GM21526 (cell line): Measurements from ENCODE around the gene RARG.
A peak's percentile ranks its signal among the peaks of the same experiment; 100 is the strongest.

Source experiments
- ATAC-seq: cut with Tn5 transposase; IDR thresholded peaks from one replicate; pipeline ENCODE4 v1.9.1; 2021; ENCODE audit warnings: moderate library complexity; ENCODE audit not compliant: unreplicated experiment, low FRiP score

RARG gene

DNA sequence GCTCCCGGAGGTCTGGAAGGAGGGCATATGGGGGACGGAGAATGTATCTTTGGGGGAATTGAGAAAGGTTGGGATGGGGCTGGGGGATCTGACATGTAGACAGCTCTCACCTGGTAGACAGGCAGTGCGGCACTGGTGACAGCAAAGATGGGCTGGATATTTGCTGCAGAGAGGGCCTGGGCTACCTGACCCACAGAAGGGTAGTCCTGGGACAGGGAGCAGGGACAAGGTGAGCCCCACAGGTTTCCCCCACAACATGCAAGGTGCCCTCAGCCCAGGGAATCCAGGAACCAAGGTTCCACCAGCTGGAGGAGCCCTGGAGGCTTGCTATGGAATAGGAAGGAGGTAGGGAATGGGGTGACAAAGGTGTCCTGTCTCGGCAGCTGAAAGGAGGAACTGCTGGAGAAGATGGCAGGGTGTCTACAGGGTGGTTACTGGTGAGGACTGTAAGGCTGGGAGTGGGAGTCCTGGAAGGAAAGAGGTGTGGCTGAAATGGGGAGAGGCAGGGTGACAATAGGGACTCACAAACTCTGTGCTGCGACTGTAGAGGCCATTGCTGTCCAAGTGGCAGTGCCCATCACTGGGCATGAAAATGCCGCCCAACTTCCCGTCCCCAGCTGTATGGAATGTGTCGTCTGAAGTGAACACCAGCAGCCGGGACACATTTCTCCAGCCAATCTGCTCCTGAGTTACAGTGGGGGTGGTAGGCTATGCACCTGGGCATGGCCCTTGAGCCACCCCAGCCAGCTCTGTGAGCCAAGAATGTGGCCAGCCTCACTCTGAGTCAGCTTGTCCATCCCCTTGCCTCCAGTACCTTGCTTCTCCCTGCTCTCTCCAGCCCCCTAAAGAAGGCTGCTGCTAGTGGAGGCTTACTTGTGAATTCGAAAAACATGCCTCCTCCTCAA lies 36.2 kb downstream of the RARG start:
- ATAC-seq = no peak

DNA sequence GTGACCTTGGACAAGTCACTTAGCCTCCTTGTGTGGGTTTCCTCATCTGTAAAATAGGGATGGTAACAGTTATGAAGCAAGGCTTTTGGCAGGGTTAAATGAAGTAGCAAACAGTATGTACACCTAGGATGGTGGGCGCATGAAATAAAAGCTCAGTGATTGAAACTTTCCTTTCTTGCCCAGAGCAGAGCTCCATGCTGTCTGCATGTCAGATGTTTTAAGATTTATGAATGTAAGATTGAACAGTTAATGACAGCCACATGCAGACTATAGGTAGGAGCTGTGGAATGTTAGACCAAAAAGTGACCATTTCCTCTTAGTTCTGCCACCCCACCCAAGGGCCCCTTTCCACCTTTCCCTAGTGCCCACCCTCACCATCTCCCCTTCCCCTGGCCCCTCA lies 37.0 kb downstream of the RARG start:
- ATAC-seq = no peak

DNA sequence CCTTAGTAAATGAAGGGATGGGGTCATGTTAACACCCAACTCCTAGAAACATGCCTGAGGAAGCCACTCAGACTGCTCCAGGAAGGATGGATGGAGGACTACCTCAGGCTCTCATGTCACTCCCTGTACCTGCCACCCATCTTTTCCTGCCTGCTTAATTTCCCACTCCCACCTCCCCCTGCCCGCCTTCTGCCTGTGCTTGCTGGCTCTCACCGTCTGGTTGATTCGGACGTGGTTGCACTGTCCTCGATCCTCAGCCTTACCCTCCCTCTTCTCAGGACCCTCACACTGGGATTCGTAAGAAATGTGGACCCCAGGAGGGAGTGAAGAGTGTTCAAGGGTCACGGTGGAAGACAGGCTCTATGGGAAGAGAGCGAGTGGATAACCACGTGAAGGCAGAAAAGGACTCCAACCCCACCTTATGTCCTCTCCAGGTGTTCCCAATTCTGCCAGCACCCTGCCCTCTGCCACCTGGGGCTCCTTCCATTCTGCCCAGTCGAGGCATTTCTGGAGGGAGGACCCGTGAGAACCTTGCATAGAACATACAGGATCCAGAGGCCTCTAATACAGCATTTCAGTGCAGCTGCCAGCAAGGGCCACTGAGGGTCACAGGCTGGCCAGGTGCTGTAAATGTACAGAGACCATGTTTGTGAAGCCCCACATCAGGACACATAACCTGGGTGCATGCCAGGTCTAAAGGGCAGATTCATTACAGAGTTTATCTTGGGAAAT lies 37.9 kb downstream of the RARG start:
- no peak for ATAC-seq

DNA sequence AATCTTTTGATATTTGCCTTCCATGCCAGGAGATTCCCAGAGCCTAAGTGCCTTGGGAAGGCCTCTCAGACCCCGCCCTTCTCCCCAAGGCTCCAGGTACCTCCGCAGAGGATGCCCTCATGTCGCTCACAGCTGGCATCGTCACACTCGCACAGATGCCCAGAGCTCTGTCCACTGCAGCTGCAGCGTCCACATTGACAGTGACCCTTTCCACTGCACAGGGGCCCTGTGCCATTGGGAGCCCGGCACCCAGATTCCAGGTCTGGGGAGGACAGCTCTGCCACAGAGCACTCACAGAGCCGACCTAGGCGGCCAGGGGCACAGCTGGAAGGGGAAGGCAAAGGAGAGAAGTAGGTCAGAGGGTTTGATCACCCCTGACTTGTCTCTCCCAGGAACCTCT lies 39.0 kb downstream of the RARG start:
- no peak for ATAC-seq

DNA sequence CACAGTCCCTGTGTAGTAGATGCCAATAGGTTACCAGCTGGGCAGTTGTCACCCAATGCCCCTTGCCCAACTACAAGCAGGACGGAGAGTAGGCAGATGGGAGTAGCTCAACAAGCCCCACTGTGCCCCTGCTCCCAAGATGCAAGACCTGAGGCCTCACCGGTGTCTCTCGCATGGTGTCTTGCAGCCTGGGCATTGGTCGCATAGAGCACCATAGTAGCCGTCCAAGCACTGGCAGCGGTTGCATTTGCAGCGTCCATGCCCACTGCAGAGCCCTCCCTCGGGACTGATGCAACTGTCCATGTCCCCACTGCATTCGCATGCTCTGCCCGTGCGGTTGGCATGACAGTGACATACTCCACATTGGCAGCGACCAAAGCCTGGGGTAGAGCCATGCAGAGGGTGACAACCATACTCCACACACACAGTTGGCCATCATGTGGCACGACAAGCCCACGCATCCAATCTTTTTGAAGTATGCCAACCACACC lies 39.4 kb downstream of the RARG start:
- no peak for ATAC-seq

DNA sequence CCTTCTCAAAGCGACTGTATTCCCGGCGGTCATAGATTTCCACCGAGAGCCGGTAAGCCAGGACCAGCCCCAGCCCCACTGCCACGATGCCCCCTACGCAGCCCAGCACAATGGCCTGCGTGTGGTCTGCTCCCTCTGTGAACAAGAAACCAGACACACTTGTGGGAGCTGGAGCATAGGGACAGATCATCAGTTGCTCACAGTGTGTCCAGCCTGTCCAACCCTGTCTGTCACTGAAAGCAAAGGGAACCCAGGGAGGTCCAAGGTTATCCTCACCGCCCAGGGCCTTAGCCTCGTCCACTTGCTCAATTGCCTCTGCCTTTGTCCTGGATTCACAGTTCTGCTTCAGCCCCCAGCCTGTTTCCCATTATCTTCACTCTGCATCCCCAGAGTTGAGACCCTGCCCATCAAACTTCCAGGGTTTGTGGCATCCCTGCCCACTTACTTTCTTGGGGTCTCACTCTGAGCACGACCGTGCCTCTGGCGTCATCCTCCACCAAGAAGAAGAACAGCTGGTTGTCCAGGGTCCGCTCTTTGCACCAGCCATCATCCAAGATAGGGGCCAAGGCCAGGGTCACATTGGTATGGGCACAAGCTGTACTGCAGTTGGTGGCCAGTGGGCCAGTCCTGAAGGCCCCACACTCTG lies 40.0 kb downstream of the RARG start:
- ATAC-seq = no peak

DNA sequence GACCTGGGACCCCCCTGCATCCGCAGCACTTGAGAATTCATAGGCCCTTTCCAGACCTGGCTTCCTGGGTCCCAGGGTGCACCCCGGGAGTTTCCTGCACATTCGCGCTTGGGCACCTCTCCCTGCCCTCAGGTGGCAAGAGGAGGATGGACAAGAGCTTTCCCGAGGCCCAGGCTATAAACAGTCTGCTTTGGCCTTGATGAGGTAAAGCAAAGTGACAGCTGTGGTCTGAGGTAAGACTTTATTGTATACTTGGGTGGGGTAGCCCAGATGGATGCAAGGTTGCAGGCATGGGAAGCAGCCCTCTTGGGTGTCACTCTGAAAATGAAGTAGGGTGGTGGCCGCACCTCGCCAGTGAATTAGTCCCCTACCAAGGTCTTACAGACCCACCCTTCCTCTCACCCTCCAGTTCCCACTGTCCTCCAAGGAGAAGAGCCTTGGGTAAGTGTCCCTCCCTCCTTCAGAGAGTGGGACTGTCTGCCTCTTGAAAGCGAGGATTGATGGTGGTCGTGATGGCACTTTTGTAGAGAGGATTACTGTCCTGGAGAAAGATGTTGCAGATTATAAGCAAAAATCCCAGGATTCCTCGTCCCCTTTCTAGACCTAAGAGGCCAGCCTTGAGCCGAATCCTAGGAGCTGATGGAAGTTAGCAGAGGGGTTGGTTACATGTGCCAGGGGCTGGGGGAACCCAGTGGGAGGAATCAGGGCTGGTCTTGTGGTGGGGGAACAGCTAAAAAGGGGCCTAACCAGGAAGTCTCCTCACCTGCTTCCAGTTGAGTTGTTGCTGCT lies 40.7 kb downstream of the RARG start:
- no peak for ATAC-seq

DNA sequence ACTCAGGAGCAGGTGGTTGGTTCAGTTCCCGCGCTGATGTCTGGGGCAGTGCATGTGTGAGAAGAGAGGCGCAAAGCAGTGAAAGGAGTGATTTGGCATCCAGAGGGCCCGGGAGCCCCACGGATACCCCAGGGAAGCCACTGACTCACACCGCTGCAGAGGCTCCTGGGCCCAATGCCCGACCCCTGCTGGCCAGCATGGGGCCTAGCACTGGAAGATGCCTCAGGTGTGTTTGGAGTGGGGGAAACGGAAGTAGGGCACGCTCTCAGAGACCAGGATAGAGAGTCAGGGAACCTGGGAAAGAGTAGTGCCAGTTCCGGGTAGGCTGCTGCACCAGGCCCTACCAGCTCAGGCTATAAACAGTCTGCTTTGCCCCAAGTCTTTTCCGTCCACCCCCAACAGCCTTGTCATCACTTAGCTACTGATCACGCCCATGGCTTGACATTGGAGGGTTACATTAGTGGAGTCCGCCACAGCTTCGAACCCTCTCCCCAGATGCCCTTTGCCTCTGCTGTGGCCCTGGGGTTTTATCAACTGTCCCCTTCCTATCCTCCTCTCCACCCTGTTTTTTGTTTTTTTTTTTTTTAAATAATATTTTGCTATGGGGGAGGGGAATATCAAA lies 41.8 kb downstream of the RARG start:
- no peak for ATAC-seq

DNA sequence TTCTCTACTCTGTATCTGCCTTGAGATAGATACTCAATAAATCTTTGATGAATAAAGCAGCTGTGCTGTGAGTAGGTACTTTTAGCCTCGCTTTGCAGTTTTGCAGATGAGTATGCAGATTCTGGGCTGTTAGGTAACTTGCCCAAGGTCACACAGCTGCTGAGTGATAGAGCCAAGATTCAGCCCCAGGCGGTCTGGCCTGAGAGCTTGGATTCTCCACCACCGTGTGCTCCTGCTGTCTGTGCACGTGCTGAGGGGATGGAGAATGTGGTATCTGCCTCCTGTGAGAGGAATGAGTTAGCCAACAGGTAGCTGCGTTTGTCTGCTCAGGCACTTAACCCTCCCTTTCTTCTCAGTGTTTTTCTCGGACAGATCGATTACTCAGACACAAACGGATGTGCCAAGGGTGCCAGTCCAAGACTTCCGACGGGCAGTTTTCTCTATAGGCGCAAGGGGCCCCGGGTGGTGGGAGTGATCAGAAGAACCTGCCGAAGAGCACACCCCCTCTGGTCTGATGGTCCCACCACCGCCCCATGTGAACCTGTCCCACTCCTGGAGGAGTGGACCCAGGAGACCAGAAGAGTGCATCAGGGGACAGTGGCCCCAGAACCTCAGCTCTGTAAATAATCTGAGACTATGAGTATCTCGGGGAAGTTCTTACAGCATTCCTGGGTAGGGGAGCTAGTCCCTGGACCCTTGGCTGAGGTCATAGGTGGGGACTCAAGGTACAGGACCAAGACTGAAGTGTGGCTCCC lies 44.7 kb downstream of the RARG start:
- ATAC-seq = no peak

DNA sequence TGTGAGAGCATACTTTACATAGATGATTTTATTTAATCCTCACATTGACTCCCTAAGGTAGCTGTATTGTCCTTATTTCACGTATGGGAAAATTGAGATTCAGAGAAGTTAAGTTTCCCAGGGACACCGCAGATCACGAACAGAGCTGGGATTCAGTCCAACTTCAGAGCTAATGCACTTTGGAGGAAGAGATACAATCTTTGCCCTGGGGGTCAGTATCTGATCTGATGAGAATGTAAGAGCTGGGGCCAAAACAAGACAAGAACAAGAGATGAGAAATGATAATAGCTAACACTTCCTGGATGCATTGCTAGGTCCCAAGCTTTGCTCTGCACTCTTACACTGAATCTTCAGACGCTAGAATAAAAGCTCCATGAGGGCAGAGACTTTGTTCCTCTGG lies 45.3 kb downstream of the RARG start:
- ATAC-seq = no peak

DNA sequence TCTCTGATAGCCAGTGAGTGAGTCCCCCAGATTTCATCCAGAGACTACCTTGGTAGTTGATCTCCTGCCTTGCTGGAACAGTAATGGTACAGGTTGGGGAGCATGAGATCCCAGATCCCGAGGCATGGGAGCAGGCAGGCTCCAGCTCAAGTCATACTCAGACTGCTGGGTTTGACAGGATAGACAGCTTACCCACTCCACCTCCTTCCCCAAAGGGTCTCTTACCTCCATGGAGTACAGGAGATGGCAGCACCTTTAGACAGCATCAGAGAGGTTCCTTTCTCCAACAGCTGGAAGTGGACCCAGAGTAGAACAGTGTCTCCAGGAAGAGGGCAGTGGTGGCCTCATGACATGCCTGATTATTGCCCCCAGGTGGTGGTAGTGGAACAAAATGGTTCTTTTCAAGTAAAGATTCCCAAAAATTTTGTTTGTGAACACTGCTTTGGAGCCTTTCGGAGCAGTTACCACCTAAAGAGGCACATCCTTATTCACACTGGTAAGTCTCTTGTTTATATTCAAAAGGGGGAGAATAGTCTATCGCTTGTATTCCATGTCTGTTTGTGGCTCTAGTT lies 46.3 kb downstream of the RARG start:
- no peak for ATAC-seq

DNA sequence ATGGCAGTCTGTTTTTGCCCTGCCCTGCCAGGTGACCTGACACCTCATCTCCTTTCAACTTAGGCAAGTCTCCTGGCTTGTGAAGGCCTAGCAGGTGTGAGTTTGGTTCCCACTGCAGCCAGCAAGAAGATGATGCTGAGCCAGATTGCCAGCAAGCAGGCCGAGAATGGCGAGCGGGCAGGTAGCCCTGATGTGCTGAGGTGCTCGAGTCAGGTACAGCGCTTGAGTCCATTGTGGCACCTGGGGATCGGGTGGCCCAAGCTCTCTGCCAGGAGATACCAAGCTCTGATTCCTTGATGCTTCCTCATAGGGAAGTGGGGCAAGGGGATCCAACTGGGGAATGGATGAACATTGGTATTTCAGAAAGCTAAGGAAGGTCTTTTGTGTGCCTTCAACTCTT lies 47.2 kb downstream of the RARG start:
- ATAC-seq = no peak

DNA sequence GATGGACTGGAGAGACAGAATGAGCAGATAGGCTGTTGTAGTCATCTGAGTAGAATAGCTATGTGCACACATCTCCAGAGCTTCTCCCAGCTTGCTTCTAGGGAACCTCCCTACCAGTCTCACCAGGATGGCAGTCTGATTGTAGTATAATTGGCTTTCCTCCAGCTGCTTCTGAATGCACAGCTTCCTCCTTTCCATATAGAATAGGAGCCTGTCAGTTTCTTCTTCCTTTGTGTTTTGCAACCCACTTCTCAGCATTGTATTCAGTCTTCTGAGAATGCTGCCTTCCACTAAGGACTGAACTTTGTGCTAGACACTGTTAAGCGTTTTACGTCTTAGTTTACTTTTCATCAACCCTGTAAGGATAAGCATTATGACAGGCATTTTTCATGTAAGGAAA lies 49.1 kb downstream of the RARG start:
- no peak for ATAC-seq

DNA sequence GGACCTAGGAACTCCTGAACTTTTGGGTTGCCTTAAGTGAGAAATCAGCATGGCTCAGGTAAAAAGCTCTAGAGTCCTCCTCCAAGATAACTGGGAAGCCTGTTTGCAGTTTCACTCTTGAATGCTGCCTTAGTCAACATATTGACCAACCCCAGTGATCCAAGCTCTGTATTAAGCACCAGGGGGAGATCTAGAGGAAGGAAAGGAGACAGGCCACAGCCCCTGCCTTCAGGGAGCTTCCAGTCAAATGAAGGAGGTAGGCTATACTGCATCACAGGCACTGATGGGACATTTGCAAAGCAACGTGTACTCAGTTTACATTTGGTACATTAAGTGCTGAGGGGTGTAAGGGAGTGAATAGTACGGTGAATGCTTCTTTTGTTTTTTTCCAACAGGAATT lies 50.1 kb downstream of the RARG start:
- ATAC-seq = no peak

DNA sequence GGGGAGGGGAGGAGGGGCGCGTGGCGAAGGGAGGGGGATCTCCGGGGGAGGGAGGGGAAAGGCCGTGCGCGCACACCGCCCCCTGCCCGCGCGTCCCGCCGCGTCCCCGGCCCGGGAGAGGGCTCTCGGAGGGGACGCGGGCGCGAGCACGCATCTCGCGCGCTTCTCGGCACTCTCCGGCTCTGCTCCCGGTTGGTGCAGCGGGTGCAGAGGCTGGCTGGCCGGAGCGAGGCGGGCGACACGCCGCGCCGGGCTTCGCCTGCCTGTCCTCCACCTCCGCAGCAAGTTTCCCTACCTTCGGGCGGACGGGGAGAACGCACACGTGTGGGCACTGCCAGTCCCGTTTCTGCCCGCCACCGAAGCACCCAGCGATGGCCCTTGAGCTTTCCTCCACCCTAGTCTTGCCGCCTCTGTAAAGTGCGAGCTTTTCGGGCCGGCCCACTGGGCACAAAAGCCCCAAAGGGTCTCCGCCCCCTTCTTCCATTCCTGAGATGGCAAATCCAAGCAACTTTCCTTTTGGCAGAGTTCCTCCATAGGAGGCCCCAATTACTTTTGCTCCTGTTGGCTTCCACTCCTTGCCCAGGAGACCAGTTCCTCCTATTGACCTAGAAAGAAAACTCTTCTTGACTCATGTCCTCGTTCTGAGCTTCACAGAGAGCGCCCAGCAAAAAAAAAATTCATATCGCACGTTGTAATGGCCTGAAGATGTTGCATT lies 50.9 kb downstream of the RARG start:
- ATAC-seq = peak; percentile 34

DNA sequence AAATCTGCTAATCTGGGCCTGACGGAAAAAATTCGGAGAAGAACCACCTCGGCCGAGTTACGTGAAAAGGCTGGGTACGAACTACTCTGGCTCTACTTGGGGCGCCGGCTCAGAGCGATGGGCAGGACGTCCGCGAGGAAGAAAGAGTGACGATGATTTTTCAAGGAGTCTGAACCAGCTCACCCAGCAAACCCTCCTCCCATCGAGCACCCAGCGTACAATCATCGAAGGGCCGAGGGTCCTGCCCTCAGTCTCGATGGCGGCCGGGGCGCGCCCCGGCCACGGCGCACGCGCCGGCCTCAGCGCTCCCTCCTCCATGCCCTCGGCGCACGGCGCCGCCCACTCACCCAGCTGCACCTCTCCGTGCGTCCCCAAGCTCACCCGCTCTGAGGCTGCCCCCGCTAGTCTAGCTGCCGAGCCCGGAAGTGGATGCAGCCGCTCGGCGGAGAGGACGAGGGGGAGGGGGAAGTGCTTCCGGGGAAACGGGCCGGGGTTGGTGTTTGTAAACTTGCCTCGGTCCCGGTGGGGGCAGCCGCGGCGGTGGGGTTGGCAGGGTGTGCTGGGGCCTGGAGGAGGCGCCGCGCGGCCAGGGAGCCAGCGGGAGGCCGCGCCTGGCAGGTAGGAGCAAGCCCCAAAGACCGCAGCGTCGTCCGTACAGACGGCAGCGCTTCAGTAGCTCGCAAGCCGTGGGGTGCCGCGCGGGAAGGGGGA lies 51.6 kb downstream of the RARG start, which contains the start of the genes CSAD and ZNF740:
CSAD (minus strand) TSS at position 706 of the 711 bp plus-strand sequence. CDS start 7,455 bp downstream, outside the sequence.
ZNF740 (plus strand) TSS at position 503 of the 711 bp plus-strand sequence. CDS start 1,262 bp downstream, outside the sequence.
- ATAC-seq = peak; percentile 87

DNA sequence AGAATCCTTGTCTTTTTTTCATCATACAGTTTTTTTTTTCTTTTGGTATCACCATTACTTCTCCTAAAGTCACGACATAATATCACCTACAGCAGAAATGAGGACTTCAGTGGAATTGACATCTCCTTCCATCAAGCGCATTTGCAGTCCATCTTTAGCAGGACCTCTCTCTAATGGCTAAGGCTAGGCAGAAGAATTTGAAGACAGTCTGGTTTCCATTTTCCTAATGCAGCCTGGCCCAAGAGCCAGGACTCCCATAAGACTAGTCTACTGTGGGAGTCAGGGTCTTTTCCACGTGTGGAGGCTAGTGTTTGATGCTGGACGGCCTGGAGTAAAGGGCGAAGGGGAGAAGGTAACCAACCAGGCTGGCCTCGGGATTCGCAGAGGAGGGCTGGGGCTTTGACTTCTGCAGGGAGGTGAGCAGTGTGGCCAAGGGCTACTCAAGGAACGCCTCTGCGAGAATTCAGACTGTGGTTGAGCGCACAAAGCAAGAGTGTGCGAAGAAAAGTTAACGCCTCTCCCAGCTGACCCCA lies 52.3 kb downstream of the RARG start:
- peak; percentile 18 for ATAC-seq
